GM06990 (cell line): ENCODE data around the gene CRTAC1.

Experiments
- DNase-seq: peaks from one replicate; pipeline ENCODE4 v3.0.0-alpha.2; 2011; ENCODE audit not compliant: insufficient read length; ENCODE audit errors: extremely low read depth
- H3K27me3 ChIP-seq: replicated peaks from 2 replicates; pipeline ENCODE4 v1.6.0; 2011; ENCODE audit warnings: low read length; ENCODE audit not compliant: control insufficient read depth, insufficient read depth
- H3K36me3 ChIP-seq: 2 replicates; pipeline ENCODE4 v1.5.1; 2011; ENCODE audit warnings: low read length; ENCODE audit not compliant: control insufficient read depth, insufficient read depth
- H3K4me3 ChIP-seq: replicated peaks from 2 replicates; pipeline ENCODE4 v1.5.1; 2011; ENCODE audit warnings: low read depth, mild to moderate bottlenecking, control low read depth, low read length
- CTCF ChIP-seq: IDR thresholded peaks from 2 replicates; pipeline ENCODE4 v1.5.1; 2011; ENCODE audit warnings: low read length, control low read depth, mild to moderate bottlenecking, inconsistent platforms; ENCODE audit not compliant: insufficient read depth, poor library complexity, severe bottlenecking

Gene CRTAC1

DNA sequence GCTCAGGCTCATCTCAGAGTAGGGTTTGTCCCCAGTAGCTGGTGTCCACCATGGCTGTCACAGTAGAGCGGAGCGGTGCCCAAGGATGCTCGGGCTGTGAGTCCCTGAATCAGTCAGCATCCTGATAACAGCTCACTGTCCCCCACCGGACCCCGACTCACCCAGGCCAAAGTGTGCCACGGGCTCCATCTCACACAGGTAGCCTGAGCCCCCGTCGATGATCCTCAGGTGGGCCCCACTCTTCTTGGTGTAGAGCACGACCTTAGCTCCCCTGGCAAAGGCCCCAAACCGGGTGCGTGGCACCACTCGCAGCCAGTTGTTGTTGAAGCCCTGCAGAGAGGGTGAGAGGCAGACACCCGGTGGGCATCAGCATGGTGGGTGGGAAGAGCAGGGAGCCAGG, 135.3 kb downstream of the CRTAC1 start:
- Histone ChIP-seq H3K27me3 (peaks cover 2% of the 10 kb centered on the region), H3K36me3 (no peaks in the 10 kb centered on the region), H3K4me3 (no peak overlapping the region)
- TF ChIP-seq CTCF, result no peak
- no peak for DNase-seq

- no peak for TF ChIP-seq CTCF
- H3K4me3 ChIP-seq, result no peak overlapping the region
- DNase-seq, result no peak
- no peaks in the 10 kb centered on the region for H3K36me3 ChIP-seq
- H3K27me3 ChIP-seq, result no peaks in the 10 kb centered on the region; the same call in none of the 2 replicates
These were observed 136.3 kb downstream of the CRTAC1 start for GRCh38 chr10:97894092-97894491.

DNA sequence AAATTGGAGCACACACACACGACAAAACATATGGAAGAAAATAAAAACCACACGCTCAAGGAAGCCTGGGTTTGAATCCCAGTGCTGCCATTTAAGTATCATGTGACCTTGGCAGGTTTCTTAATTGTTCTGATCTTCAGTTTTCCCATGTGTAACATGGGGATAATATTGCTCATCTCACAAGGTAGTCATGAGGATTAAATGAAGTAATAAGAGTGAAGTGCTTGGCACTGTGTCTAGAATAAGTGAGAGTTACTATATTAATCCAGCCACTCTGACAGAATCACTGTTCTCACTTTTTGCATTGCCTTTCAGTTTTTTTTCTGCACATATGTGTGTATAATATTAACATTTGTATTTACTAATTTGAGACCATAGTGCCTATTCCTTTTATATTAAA, 137.5 kb downstream of the CRTAC1 start:
- Histone ChIP-seq H3K36me3 (no peaks in the 10 kb centered on the region), H3K4me3 (no peak overlapping the region), H3K27me3 (no peaks in the 10 kb centered on the region; the same call in none of the 2 replicates)
- no peak for DNase-seq
- no peak for TF ChIP-seq CTCF

GRCh38 chr10:97892506-97892905, 137.9 kb downstream of the CRTAC1 start:
- no peak overlapping the region for H3K4me3 ChIP-seq
- TF ChIP-seq CTCF, result no peak
- H3K36me3 ChIP-seq, result no peaks in the 10 kb centered on the region
- no peak for DNase-seq
- no peaks in the 10 kb centered on the region; the same call in none of the 2 replicates for H3K27me3 ChIP-seq

- TF ChIP-seq CTCF, result no peak
- H3K27me3 ChIP-seq, result no peaks in the 10 kb centered on the region; the same call in none of the 2 replicates
- no peaks in the 10 kb centered on the region for H3K36me3 ChIP-seq
- H3K4me3 ChIP-seq, result no peak overlapping the region
- no peak for DNase-seq
These were observed 138.8 kb downstream of the CRTAC1 start for GRCh38 chr10:97891497-97892167.
